Heart left ventricle (tissue), 16 donors: ENCODE data around the gene SSBP2. TPM values are rescaled to one million over a fixed set of nuclear protein-coding genes. Genes with fewer than 3 reads are reported as not detected.

Experiments
- ATAC-seq, 4 donors: fragments of 200-7000 bp; cut with Tn5 transposase; one replicate each; pipeline ENCODE4 v1.9.1; 2020 to 2022; ENCODE audit warnings: moderate library complexity in 4 of 4, mild to moderate bottlenecking in 3 of 4, moderate number of reproducible peaks in 1 of 4
- DNase-seq, 5 donors: peaks; one replicate each; pipeline ENCODE4 v3.0.0-alpha.2; 2020
- H3K27ac ChIP-seq, 12 donors: fragments of 200-600 bp; sonication (generic) in 4 of 12; one replicate each; pipeline versions ENCODE4 v1.5.0 to v1.8.0; 2016 to 2022; ENCODE audit warnings: mild to moderate bottlenecking in 2 of 12
- H3K27me3 ChIP-seq, 9 donors: fragments of 200-600 bp; sonication (generic) in 2 of 9; one replicate each; pipeline versions ENCODE4 v1.5.1 to v1.8.0; 2016 to 2022; ENCODE audit warnings: mild to moderate bottlenecking in 3 of 9
- H3K36me3 ChIP-seq, 9 donors: fragments of 200-600 bp; sonication (generic) in 2 of 9; one replicate each; pipeline versions ENCODE4 v1.5.0 to v1.8.0; 2018 to 2022; ENCODE audit warnings: mild to moderate bottlenecking in 2 of 9
- H3K4me1 ChIP-seq, 12 donors: fragments of 200-600 bp; sonication (generic) in 4 of 12; one replicate each; pipeline versions ENCODE4 v1.5.0 to v1.8.0; 2016 to 2022; ENCODE audit warnings: mild to moderate bottlenecking in 3 of 12
- H3K4me3 ChIP-seq, 12 donors: fragments of 200-600 bp; sonication (generic) in 4 of 12; one replicate each; pipeline versions ENCODE4 v1.5.0 to v1.8.0; 2017 to 2022; ENCODE audit warnings: mild to moderate bottlenecking in 9 of 12, moderate library complexity in 4 of 12
- H3K9me3 ChIP-seq, 12 donors: fragments of 200-600 bp; sonication (generic) in 4 of 12; one replicate each; pipeline versions ENCODE4 v1.5.0 to v1.8.0; 2016 to 2022; ENCODE audit warnings: mild to moderate bottlenecking in 1 of 12
- CTCF ChIP-seq, 12 donors: fragments of 200-600 bp; sonication (generic) in 4 of 12; IDR thresholded peaks; one replicate each; pipeline versions ENCODE4 v1.5.0 to v1.8.0; 2018 to 2022; ENCODE audit warnings: antibody characterized with exemption in 12 of 12, mild to moderate bottlenecking in 5 of 12
- POLR2A ChIP-seq, 2 donors: fragments of 450-650 bp; IDR thresholded peaks; one replicate each; pipeline ENCODE4 v1.6.1; 2017; ENCODE audit warnings: antibody characterized with exemption in 2 of 2, mild to moderate bottlenecking in 2 of 2, moderate library complexity in 2 of 2
- WGBS, 4 donors: extraction: QIAGEN DNeasy Blood & Tissue Kit in 2 of 4; methylation state at CpG; one replicate each; pipeline versions ENCODE4 v1.1.5 to v1.1.7; 2013 to 2018; 5-methylcytosine and 5-hydroxymethylcytosine counted together
- intact Hi-C, 10 donors: fragments of 100-400 bp; cut with DNase I; formaldehyde crosslinking; loops; one replicate each; pipeline versions ENCODE4 v1.11.1 to v1.14.2; 2022
- polyA plus RNA-seq, 2 donors: library from polyadenylated mRNA; stranded (reverse); fragments of 200-250 nt; gene quantifications; one replicate each; pipeline ENCODE4 v1.2.3, GENCODE V29; 2013
- total RNA-seq, 9 donors: library from RNA; depleted of rRNA in 2 of 9; stranded (reverse); fragments of >200 nt in 2 of 9; fragmentation: NEBNext Ultra II Directional in 3 of 9; extraction: Animal tissue kit (Norgen Biotek cat#: 25700) in 3 of 9; gene quantifications; one replicate each; pipeline versions ENCODE4 v1.1.0 to v1.2.4, GENCODE V29; 2016 to 2023
- donor health status: ischemic (EF 13 %, LVEDD 7.1; RV severe dilation, severe dysfunction).
- donor health status: healthy with polysubstance abuse.
- donor health status: DM: no; HTN: yes; CAD: no.
- donor health status: DM: no; HTN: no; CAD: no.
- donor health status: ischemic (EF 25% LVEDD 6.9; RV normal size, moderate dysfunction).
- donor health status: ischemic (EF 25% LVEDD 5.7; RV mildly dilated, moderate dysfunction).
- donor health status: healthy.
- donor health status: DM: yes; HTN: yes; CAD: no.
- donor health status: ischemic (EF 35%, LVEDD 5.7; RV mildly dilated, moderate dysfunction).
- donor health status: nonischemic (EF 11% LVEDD 7.7; RV severe dilation, severe dysfunction).
- donor health status: DM: yes; HTN: yes; CAD: no.
- donor health status: PGD.
- donor health status: ischemic (EF 29% LVEDD 5.4; RV normal size, mild dysfunction).
- donor health status: nonischemic (EF 23%, LVEDD 6.1; RV moderate dilation, normal function).

Gene SSBP2
- total and polyA plus RNA-seq, 11 donors, result 25.6 to 98.1 (median 50.7) TPM

- Histone ChIP-seq H3K27ac (no peak overlapping the region), H3K36me3 (no peaks in the 10 kb centered on the region), H3K9me3 (peaks cover 0 to 4% (median 0%) of the 10 kb centered on the region in 12 donors), H3K4me3 (no peak overlapping the region), H3K4me1 (peaks cover 0 to 13% (median 5%) of the 10 kb centered on the region in 12 donors), H3K27me3 (no peaks in the 10 kb centered on the region)
- TF ChIP-seq POLR2A (IDR thresholded peaks at IDR 0.05), result no peak
- no peak for TF ChIP-seq CTCF (IDR thresholded peaks at IDR 0.05)
- DNase-seq, result no peak
- intact Hi-C loops, result no loop called here
- WGBS, 4 donors, result 75 to 81% (median 80%) methylated on average over 4 of the region's 4 CpGs
- no peak for ATAC-seq
Measured at GRCh38 chr5:81537905-81538547, 212.9 kb downstream of the SSBP2 start.

- no peak overlapping the region for H3K4me3 ChIP-seq
- intact Hi-C loops, result no loop called here
- H3K9me3 ChIP-seq, result peaks cover 0 to 4% (median 0%) of the 10 kb centered on the region in 12 donors
- TF ChIP-seq POLR2A (IDR thresholded peaks at IDR 0.05) (no peak), CTCF (IDR thresholded peaks at IDR 0.05) (no peak)
- no peaks in the 10 kb centered on the region for H3K36me3 ChIP-seq
- 85 to 98% (median 86%) methylated on average over 1 of the region's 1 CpG for WGBS, 4 donors
- H3K27ac ChIP-seq, result no peak overlapping the region
- no peaks in the 10 kb centered on the region for H3K27me3 ChIP-seq
- H3K4me1 ChIP-seq, result peaks cover 0 to 13% (median 5%) of the 10 kb centered on the region in 12 donors
- no peak for ATAC-seq
- no peak for DNase-seq
Measured at GRCh38 chr5:81534441-81534840, 216.5 kb downstream of the SSBP2 start.

- ATAC-seq, result peak in 3 of 4 donors; percentile 29 to 69 (median 37)
- intact Hi-C loops, result no loop called here
- no peak overlapping the region for H3K4me3 ChIP-seq
- no peak for DNase-seq
- peaks cover 0 to 4% (median 0%) of the 10 kb centered on the region in 12 donors for H3K9me3 ChIP-seq
- 58 to 68% (median 63%) methylated on average over 2 of the region's 2 CpGs for WGBS, 4 donors
- peak overlapping the region in 1 of 12 donors; percentile 13 for H3K27ac ChIP-seq
- peaks cover 0 to 13% (median 5%) of the 10 kb centered on the region in 12 donors for H3K4me1 ChIP-seq
- TF ChIP-seq POLR2A (IDR thresholded peaks at IDR 0.05) (no peak), CTCF (IDR thresholded peaks at IDR 0.05) (no peak)
- no peaks in the 10 kb centered on the region for H3K36me3 ChIP-seq
- no peaks in the 10 kb centered on the region for H3K27me3 ChIP-seq
Measured at GRCh38 chr5:81533629-81534405, 217.1 kb downstream of the SSBP2 start.

GRCh38 chr5:81530919-81531318 lies 220.0 kb downstream of the SSBP2 start:
- TF ChIP-seq POLR2A (IDR thresholded peaks at IDR 0.05) (no peak), CTCF (IDR thresholded peaks at IDR 0.05) (no peak)
- no peaks in the 10 kb centered on the region for H3K27me3 ChIP-seq
- H3K4me1 ChIP-seq, result peaks cover 0 to 12% (median 5%) of the 10 kb centered on the region in 12 donors
- 96 to 100% (median 98%) methylated on average over 1 of the region's 1 CpG for WGBS, 4 donors
- no peak overlapping the region for H3K4me3 ChIP-seq
- no peak overlapping the region for H3K27ac ChIP-seq
- no peak for DNase-seq
- peaks cover 0 to 4% (median 0%) of the 10 kb centered on the region in 12 donors for H3K9me3 ChIP-seq
- H3K36me3 ChIP-seq, result no peaks in the 10 kb centered on the region
- intact Hi-C loops, result no loop called here
- no peak for ATAC-seq
